GM12891 (cell line): ENCODE data around the gene MRPS26.

ENCODE experiments used
- DNase-seq: peaks from one replicate; pipeline ENCODE4 v3.0.0; 2011; ENCODE audit warnings: low spot score; ENCODE audit not compliant: insufficient read length
- FAIRE-seq: peaks from 2 replicates; lab custom pipeline; 2011; peaks lifted over from hg19 to GRCh38; lab: Jason Lieb, UNC
- PAX5 ChIP-seq: IDR thresholded peaks from 2 replicates; pipeline ENCODE4 v1.6.1; 2011; ENCODE audit warnings: low read length, moderate library complexity, mild to moderate bottlenecking; ENCODE audit not compliant: insufficient read depth, severe bottlenecking
- POLR2A ChIP-seq: IDR thresholded peaks from 2 replicates; pipeline ENCODE4 v1.6.1; 2011; ENCODE audit warnings: low read depth, low read length, control low read depth
- POLR2AphosphoS5 ChIP-seq: IDR thresholded peaks from 2 replicates; pipeline ENCODE4 v1.6.1; 2011; ENCODE audit warnings: low read depth, low read length, control low read depth
- POU2F2 ChIP-seq: IDR thresholded peaks from 2 replicates; pipeline ENCODE4 v1.6.1; 2011; ENCODE audit warnings: low read depth, mild to moderate bottlenecking, control low read depth, low read length, moderate library complexity
- SPI1 ChIP-seq: IDR thresholded peaks from 2 replicates; pipeline ENCODE4 v1.6.1; 2011; ENCODE audit warnings: low read depth, low read length, control low read depth
- TAF1 ChIP-seq: IDR thresholded peaks from 2 replicates; pipeline ENCODE4 v1.6.1; 2011; ENCODE audit warnings: low read depth, low read length, control low read depth

The MRPS26 gene

DNA sequence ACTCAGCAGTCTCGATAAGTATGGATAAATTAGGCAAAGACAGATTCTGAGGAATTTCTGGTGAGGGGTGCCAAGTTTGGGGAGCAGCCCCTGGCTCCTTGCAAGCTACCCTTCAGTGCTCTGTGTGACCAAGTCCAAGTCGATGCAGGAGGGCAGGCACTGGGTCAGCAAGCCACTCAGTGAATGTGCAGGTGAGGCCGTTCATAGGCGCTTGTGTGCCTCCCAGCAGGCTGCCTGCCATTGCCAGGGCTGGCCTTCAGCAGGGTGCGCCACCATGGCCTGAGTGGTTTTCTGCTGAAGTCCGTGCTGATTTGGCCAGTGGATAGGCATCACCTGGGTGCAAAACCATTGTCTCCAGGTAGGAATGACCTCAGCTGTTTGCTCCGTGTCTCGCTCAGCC lies 5.8 kb upstream of the MRPS26 start:
- FAIRE-seq (no peak), DNase-seq (no peak)
- TF ChIP-seq PAX5 = no peak
- TF ChIP-seq SPI1 = no peak
- no peak for TF ChIP-seq POU2F2
- TF ChIP-seq POLR2A = no peak
- no peak for TF ChIP-seq TAF1
- TF ChIP-seq POLR2AphosphoS5 = no peak

DNA sequence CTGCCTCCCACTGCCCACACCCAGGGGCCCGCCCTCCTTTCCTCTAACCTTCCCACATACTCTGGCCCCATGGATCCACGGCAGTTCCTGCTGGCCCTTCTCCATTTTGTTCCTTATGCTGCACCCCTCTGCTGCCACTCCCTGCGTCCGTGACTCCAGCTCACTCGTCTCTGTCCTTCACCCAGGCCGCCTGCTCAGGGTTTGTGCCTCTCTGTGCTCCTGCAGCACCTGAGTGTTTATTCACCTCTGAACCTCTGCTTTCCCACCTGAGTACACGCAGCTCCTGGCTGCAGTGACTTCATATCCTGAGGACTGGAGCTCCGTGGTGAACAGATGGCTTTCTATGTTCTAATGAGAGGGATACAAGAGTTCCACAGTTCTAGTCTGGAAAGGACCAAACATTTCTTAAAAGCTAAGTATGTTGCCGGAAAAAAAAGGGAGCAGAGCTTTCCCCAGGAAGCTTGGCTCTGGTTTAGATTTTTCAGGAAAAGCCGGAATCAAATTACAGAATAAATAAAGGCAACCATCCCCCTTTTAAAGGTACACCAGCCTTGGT lies 3.9 kb upstream of the MRPS26 start:
- DNase-seq (no peak), FAIRE-seq (no peak)
- no peak for TF ChIP-seq SPI1
- no peak for TF ChIP-seq POLR2A

DNA sequence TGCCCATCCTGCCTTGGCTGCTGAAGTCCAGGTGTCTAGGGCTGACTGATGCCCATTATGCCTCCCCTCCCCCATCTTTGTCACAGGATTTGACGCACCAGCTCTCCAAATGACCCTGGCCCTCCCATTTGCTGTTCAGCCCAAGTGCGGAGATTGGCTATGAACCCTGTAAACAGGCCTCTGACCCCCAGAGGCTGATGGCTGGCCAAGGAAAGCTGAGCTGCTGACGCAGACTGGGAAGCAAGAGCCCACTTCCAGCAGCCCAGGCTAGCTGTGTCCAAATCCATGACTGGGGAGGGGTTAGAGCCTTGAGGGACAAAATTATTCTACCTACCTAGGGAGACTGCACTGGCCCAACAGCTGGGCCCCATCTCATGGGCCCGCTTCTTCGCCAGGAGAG lies 3.2 kb upstream of the MRPS26 start:
- no peak for FAIRE-seq
- no peak for DNase-seq
- TF ChIP-seq POLR2AphosphoS5 (no peak), POLR2A (no peak), PAX5 (no peak), TAF1 (no peak), POU2F2 (no peak), SPI1 (no peak)

DNA sequence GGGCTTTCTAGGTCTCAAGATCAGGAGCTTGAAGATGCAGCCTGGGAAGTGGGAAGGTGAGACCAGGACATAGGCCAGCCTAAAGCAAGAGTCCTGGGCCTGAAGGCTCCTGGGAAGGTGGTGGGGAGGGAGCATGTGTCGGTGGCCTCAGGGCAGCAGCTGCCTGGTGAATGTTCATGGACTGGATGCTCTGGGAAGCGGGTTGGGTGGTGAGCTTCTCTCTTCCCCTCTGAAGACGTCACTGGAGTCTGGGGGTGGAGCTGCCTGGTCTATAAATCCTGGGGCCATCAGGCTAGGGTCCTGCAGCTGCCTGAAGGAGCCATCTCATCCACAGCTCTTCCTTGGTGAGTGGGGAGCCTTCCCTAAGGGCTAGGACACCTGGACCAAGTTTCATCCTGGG lies 2.5 kb upstream of the MRPS26 start, which contains the start of gene GNRH2:
TSS of gene GNRH2 (plus strand) at position 301 of the 400 bp plus-strand sequence. CDS start 793 bp downstream, outside the sequence.
- FAIRE-seq (no peak), DNase-seq (no peak)
- no peak for TF ChIP-seq POLR2AphosphoS5
- no peak for TF ChIP-seq PAX5
- no peak for TF ChIP-seq SPI1
- no peak for TF ChIP-seq POU2F2

DNA sequence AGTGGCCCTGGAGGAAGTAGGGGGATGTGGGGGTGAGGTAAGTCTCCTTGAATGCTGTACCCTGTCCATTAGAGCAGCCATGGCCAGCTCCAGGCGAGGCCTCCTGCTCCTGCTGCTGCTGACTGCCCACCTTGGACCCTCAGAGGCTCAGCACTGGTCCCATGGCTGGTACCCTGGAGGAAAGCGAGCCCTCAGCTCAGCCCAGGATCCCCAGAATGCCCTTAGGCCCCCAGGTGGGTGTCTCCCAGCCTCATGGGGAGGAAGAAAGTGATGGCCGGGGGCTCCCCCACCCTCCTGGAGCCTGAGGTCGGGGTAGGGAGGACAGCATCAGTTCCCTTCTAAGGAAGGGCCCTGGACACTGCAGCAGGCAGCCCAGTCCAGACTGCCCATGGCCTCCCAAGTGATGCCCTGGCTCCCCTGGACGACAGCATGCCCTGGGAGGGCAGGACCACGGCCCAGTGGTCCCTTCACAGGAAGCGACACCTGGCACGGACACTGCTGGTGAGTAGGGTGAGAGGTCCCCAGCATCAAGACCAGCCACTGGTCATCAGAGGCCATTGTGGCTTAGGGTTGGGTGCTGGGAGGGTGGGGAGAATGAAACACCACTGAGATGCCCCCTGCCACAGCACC lies 1.4 kb upstream of the MRPS26 start:
- TF ChIP-seq PAX5 (no peak), POLR2AphosphoS5 (no peak)
- DNase-seq = no peak
- no peak for FAIRE-seq

DNA sequence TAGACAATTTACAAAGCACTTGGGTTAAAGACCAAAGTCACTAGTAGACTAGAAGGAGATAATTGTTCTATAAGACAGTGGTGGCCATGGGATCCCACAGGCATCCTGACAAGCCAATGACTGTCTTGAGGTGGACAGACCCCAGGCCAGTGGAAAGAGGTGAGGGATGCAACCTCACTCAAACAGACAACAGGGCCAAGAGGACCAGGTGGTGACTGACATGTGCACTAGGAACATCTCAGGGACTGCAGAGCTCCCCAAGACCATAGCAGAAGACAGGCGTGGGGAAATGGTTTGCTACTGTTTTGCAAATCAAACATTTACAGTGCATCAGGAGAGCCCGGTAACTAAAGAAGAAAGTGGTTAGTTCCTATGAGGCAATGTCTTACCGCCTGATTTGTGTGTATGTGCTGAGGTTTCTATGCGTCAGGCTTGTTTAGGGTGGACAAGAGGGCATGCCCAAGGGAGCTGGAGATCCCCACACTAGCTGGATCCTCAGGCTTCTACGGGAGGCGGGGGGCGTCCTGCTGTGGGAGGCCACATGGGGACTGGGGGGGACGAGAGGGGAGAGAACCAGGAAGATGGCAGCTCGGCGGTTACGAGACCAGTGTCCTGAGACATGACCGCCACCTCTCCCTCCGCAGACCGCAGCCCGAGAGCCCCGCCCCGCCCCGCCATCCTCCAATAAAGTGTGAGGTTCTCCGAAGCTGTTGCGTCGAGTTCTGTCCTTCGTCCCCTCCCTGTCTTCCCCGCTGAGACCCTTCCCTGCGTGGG lies 623 bp upstream of the MRPS26 start:
- TF ChIP-seq PAX5 (no peak), POLR2A (peak; percentile 25; the same call in 1 of the 2 replicates)
- FAIRE-seq (no peak), DNase-seq (peak; percentile 66)

DNA sequence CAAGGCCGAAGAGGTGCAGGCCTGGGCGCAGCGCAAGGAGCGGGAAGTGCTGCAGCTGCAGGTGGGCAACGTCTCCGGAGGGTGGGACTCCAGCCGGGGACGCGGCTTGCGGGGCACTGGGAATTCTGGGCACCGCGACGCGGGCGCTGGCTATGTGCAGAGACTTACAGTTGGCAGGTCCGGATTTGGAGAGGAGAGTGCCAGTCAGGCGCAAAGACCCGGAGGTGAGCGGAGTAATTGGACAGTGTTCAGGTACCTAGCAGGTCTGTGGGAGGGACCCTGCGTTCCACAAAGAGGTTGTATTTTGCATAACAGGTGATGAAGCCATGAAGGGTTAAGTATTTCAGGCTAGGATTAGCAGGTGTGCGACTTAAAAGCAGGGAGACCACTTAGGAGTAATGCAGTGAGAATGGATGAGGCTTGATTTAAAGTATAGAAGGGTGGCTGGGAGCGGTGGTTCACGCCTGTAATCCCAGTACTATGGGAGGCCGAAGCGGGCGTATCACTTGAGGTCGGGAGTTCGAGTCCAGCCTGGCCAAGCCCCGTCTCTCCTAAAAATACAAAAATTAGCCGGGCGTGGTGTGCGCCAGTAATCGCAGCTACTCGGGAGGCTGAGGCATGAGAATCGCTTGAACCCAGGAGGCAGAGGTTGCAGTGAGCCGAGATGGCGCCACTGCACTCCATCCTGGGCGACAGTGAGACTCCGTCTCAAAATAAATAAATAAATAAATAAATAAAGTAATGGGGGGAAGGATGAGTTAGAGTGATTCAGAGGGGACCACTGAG lies 1.0 kb downstream of the MRPS26 start:
- FAIRE-seq = no peak
- DNase-seq = peak; percentile 45
- TF ChIP-seq SPI1 = no peak
- TF ChIP-seq POLR2A = no peak
- no peak for TF ChIP-seq TAF1
- no peak for TF ChIP-seq POLR2AphosphoS5
- TF ChIP-seq PAX5 = no peak
- TF ChIP-seq POU2F2 = no peak

DNA sequence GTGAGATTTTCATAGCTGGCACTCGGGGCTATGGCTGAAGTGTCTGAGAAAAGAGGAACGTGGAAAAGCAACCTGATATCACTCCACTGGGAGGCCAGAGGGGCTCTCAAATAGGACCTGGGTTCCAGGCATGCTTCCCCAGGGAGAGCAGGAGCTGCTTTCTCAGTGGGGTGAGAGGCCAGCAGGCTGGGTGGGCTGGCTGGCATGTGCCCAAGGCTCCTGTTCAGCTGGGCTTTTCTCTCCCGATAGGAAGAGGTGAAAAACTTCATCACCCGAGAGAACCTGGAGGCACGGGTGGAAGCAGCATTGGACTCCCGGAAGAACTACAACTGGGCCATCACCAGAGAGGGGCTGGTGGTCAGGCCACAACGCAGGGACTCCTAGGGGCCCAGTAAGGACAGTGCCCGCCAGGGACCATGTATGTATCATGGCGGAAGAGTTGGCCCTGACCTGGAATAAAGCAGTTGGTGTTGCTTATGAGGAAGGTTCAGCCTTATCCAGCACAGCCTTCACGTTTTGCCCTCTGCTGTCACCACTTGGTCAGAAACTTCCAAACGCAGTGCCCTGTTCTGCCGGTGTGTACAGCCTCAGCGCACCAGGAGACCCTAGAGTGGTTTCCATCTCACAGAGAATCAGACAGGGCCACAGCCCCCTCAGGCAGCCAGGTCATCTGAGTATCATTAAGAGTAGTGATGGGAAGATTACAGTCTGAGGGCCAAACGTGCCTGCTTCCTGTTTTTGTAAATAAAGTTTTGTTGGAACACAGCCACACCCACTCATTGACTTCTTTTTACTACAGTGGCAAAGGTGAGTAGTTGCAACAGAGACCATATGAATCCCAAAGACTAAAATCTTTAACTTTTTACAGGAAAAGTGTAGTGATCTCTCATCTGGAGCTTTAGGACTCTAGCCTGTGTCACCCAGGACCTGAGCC lies 1.9 kb downstream of the MRPS26 start:
- FAIRE-seq = no peak
- TF ChIP-seq SPI1 (no peak), PAX5 (no peak), POLR2AphosphoS5 (no peak), POU2F2 (no peak), TAF1 (no peak), POLR2A (no peak)
- no peak for DNase-seq
